ENCODE data around the gene SOCS7. TPM values are rescaled to one million over a fixed set of nuclear protein-coding genes. Genes with fewer than 3 reads are reported as not detected.

The SOCS7 gene
- total and polyA plus RNA-seq, 2 donors (not counting 1 experiment from before 2014, with no cell fraction given), result 4.8 to 9.4 TPM

DNA sequence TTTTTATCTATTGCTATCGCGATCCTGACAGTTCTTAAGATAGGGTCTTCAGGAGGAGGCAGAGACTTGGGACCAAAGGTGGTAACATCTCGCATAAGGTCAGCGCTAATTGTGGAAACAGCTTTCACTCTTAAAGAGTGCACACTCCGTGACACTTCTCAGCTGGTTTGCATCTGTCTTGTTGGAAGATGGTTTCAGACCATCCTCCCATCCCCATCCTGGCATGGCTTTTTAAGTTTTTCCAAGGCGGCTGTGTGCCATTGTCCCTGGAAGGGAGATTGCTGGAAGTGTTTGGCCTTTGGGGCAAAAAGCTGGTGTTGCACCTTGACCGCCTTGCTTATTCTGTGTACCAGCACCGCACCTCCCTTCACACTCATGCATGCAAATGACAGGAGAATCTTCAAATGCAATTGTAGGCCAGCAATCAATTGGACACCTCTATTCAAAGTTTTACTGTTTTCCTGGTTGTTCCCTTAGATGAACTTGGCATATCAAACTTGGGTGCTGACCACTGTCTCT is 1.5 kb downstream of the SOCS7 start:
- Histone ChIP-seq H3K27ac (ENCODE audit: insufficient read depth, low read length) (no peak overlapping the region), H2AFZ (ENCODE audit: low read length) (peak overlapping the region; percentile 29), H3K9me3 (ENCODE audit: control insufficient read depth, insufficient read depth, low read depth, low read length) (no peaks in the 10 kb centered on the region), H3K4me2 (ENCODE audit: extremely low read depth, insufficient read depth, low read length) (peak overlapping the region; percentile 95), H4K20me1 (ENCODE audit: control insufficient read depth, extremely low read depth, insufficient read depth, low read length) (peaks cover 4% of the 10 kb centered on the region), H3K4me1 (ENCODE audit: control insufficient read depth, extremely low read depth, insufficient read depth, low read length) (no peaks in the 10 kb centered on the region), H3K4me3 (replicated peaks in 1 of 4; ENCODE audit: control extremely low read depth in 1 of 4, insufficient read depth in 1 of 4, low read depth in 3 of 4, low read length in 4 of 4) (peak overlapping the region; percentile 70 to 82 (median 77)), H3K79me2 (ENCODE audit: control insufficient read depth, insufficient read depth, low read length) (peaks cover 21% of the 10 kb centered on the region), H3K27me3 (ENCODE audit: control insufficient read depth, insufficient read depth, low read length) (no peaks in the 10 kb centered on the region), H3K36me3 (ENCODE audit: control insufficient read depth, insufficient read depth, low read length) (no peaks in the 10 kb centered on the region), H3K9ac (ENCODE audit: insufficient read depth, low read length) (peak overlapping the region; percentile 65)
- peak in 1 of 2 donors; percentile 12 for DNase-seq (ENCODE audit: low read depth in 2 of 2)
- TF ChIP-seq EZH2 (IDR thresholded peaks at IDR 0.05; ENCODE audit: low read length, missing control alignments) (no peak), CTCF (conservative IDR thresholded peaks at IDR 0.05 in 1 of 2, IDR thresholded peaks at IDR 0.05 in 1 of 2; ENCODE audit: low read depth in 1 of 2, low read length in 2 of 2) (no peak)

DNA sequence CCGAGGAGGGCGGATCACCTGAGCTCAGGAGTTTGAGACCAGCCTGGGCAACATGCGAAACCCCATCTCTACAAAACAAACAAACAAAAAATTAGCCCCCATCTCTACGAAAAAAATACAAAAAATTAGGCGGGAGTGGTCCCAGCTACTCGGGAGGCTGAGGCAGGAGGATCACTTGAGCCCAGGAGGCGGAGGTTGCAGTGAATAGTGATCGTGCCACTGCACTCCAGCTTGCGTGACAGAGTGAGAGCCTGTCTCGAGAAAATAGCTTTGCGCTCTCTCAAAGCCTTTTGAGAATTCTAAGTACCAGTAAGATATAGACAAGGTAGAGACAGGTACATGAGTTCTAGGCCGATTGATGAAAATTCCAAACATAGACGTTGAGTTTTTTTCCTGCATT is 2.0 kb downstream of the SOCS7 start:
- no peak overlapping the region for H3K27ac ChIP-seq (ENCODE audit: insufficient read depth, low read length)
- peak overlapping the region; percentile 79 for H3K4me2 ChIP-seq (ENCODE audit: extremely low read depth, insufficient read depth, low read length)
- no peaks in the 10 kb centered on the region for H3K27me3 ChIP-seq (ENCODE audit: control insufficient read depth, insufficient read depth, low read length)
- H3K4me3 ChIP-seq (replicated peaks in 1 of 4; ENCODE audit: control extremely low read depth in 1 of 4, insufficient read depth in 1 of 4, low read depth in 3 of 4, low read length in 4 of 4), result peak overlapping the region in 3 of 4 experiments; percentile 70 to 82 (median 78)
- peaks cover 21% of the 10 kb centered on the region for H3K79me2 ChIP-seq (ENCODE audit: control insufficient read depth, insufficient read depth, low read length)
- no peaks in the 10 kb centered on the region for H3K9me3 ChIP-seq (ENCODE audit: control insufficient read depth, insufficient read depth, low read depth, low read length)
- H3K9ac ChIP-seq (ENCODE audit: insufficient read depth, low read length), result no peak overlapping the region
- no peaks in the 10 kb centered on the region for H3K4me1 ChIP-seq (ENCODE audit: control insufficient read depth, extremely low read depth, insufficient read depth, low read length)
- TF ChIP-seq CTCF (conservative IDR thresholded peaks at IDR 0.05 in 1 of 2, IDR thresholded peaks at IDR 0.05 in 1 of 2; ENCODE audit: low read depth in 1 of 2, low read length in 2 of 2) (no peak), EZH2 (IDR thresholded peaks at IDR 0.05; ENCODE audit: low read length, missing control alignments) (no peak)
- no peaks in the 10 kb centered on the region for H3K36me3 ChIP-seq (ENCODE audit: control insufficient read depth, insufficient read depth, low read length)
- DNase-seq (ENCODE audit: low read depth in 2 of 2), result no peak
- no peak overlapping the region for H2AFZ ChIP-seq (ENCODE audit: low read length)
- H4K20me1 ChIP-seq (ENCODE audit: control insufficient read depth, extremely low read depth, insufficient read depth, low read length), result peaks cover 4% of the 10 kb centered on the region

- Histone ChIP-seq H3K27ac (ENCODE audit: insufficient read depth, low read length) (no peak overlapping the region), H3K9ac (ENCODE audit: insufficient read depth, low read length) (no peak overlapping the region), H3K36me3 (ENCODE audit: control insufficient read depth, insufficient read depth, low read length) (no peaks in the 10 kb centered on the region), H3K79me2 (ENCODE audit: control insufficient read depth, insufficient read depth, low read length) (peaks cover 21% of the 10 kb centered on the region), H3K4me3 (replicated peaks in 1 of 4; ENCODE audit: control extremely low read depth in 1 of 4, insufficient read depth in 1 of 4, low read depth in 3 of 4, low read length in 4 of 4) (peak overlapping the region in 2 of 4 experiments; percentile 70 to 82), H3K4me1 (ENCODE audit: control insufficient read depth, extremely low read depth, insufficient read depth, low read length) (no peaks in the 10 kb centered on the region), H3K27me3 (ENCODE audit: control insufficient read depth, insufficient read depth, low read length) (no peaks in the 10 kb centered on the region), H3K4me2 (ENCODE audit: extremely low read depth, insufficient read depth, low read length) (peak overlapping the region; percentile 79), H2AFZ (ENCODE audit: low read length) (no peak overlapping the region), H4K20me1 (ENCODE audit: control insufficient read depth, extremely low read depth, insufficient read depth, low read length) (peaks cover 4% of the 10 kb centered on the region), H3K9me3 (ENCODE audit: control insufficient read depth, insufficient read depth, low read depth, low read length) (no peaks in the 10 kb centered on the region)
- DNase-seq (ENCODE audit: low read depth in 2 of 2), result no peak
- no peak for TF ChIP-seq CTCF (conservative IDR thresholded peaks at IDR 0.05 in 1 of 2, IDR thresholded peaks at IDR 0.05 in 1 of 2; ENCODE audit: low read depth in 1 of 2, low read length in 2 of 2)
- no peak for TF ChIP-seq EZH2 (IDR thresholded peaks at IDR 0.05; ENCODE audit: low read length, missing control alignments)
Measured at GRCh38 chr17:38354466-38354865, 2.8 kb downstream of the SOCS7 start.
